ENCODE data around the gene PSMC3IP. TPM values are rescaled to one million over a fixed set of nuclear protein-coding genes. Genes with fewer than 3 reads are reported as not detected.

Gene PSMC3IP
- total and polyA plus RNA-seq, 10 donors: 1.9 to 5.6 (median 3.8) TPM

GRCh38 chr17:42603318-42603717 lies 25.8 kb upstream of the PSMC3IP start:
- DNase-seq: no peak
- H3K27ac ChIP-seq: no peak overlapping the region
- intact Hi-C loops (cut with DNase I; ENCODE audit: low total_unique reads): no loop called here
- H3K36me3 ChIP-seq: peaks cover 0 to 61% (median 2%) of the 10 kb centered on the region in 6 donors
- no peak overlapping the region for H3K4me3 ChIP-seq
- no peaks in the 10 kb centered on the region for H3K9me3 ChIP-seq
- no peaks in the 10 kb centered on the region for H3K27me3 ChIP-seq (replicated peaks in 1 of 7)
- peaks cover 30 to 97% (median 69%) of the 10 kb centered on the region in 6 donors for H3K4me1 ChIP-seq
- TF ChIP-seq POLR2AphosphoS5 (IDR thresholded peaks at IDR 0.05) (no peak), POLR2A (IDR thresholded peaks at IDR 0.05) (no peak)
- 83 to 90% (median 87%) methylated on average over 7 of the region's 7 CpGs for WGBS, 5 donors

GRCh38 chr17:42598905-42599304 lies 21.4 kb upstream of the PSMC3IP start:
- 34 to 52% (median 43%) methylated on average over 2 of the region's 2 CpGs for WGBS, 5 donors
- intact Hi-C loops (cut with DNase I; ENCODE audit: low total_unique reads): no loop called here
- H3K4me1 ChIP-seq: peaks cover 4 to 57% (median 26%) of the 10 kb centered on the region in 6 donors
- H3K27ac ChIP-seq: no peak overlapping the region
- H3K4me3 ChIP-seq: no peak overlapping the region
- H3K27me3 ChIP-seq (replicated peaks in 1 of 7): no peaks in the 10 kb centered on the region
- H3K36me3 ChIP-seq: peaks cover 0 to 85% (median 10%) of the 10 kb centered on the region in 6 donors
- no peak for TF ChIP-seq POLR2AphosphoS5 (IDR thresholded peaks at IDR 0.05)
- TF ChIP-seq, protein P1, sequence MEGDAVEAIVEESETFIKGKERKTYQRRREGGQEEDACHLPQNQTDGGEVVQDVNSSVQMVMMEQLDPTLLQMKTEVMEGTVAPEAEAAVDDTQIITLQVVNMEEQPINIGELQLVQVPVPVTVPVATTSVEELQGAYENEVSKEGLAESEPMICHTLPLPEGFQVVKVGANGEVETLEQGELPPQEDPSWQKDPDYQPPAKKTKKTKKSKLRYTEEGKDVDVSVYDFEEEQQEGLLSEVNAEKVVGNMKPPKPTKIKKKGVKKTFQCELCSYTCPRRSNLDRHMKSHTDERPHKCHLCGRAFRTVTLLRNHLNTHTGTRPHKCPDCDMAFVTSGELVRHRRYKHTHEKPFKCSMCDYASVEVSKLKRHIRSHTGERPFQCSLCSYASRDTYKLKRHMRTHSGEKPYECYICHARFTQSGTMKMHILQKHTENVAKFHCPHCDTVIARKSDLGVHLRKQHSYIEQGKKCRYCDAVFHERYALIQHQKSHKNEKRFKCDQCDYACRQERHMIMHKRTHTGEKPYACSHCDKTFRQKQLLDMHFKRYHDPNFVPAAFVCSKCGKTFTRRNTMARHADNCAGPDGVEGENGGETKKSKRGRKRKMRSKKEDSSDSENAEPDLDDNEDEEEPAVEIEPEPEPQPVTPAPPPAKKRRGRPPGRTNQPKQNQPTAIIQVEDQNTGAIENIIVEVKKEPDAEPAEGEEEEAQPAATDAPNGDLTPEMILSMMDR (IDR thresholded peaks at IDR 0.05 in 8 of 11, conservative IDR thresholded peaks at IDR 0.05 in 3 of 11): no peak
- no peak for TF ChIP-seq POLR2A (IDR thresholded peaks at IDR 0.05)
- DNase-seq: no peak
- H3K9me3 ChIP-seq: no peaks in the 10 kb centered on the region

DNA sequence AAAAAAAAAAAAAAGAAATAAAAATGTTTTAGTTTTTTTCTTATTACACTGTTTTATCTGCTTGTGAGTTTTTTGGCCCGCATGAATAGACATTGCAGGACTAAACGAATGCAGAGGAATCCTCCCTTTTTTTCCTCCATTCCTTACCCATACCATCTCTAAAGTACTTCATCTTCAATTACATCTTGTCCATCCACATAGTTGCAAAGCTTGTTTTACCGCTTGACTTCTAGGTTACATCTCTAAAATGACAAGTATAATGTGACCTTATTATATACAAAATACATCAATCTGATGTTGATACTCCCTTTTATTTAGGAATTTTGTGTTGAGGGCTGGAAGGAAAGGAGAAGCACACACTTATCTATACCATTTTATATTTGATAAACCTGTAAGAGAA lies 18.9 kb upstream of the PSMC3IP start:
- H3K4me1 ChIP-seq: peaks cover 0 to 33% (median 9%) of the 10 kb centered on the region in 6 donors

DNA sequence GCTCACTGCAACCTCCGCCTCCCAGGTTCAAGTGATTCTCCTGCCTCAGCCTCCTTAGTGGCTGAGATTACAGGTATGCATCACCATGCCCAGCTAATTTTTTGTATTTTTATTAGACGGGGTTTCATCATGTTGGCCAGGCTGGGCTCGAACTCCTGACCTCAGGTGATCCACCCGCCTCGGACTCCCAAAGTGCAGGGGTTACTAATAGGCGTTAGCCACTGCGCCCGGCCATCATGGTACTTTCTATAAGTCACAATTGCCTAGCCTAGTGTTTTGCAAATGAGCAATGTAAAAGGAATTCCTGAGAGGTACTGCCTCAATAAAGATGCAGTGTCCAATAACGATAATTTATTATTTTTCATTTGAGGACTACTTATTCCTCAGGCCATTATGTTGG lies 13.9 kb upstream of the PSMC3IP start:
- WGBS, 5 donors: 87 to 96% (median 94%) methylated on average over 9 of the region's 9 CpGs
- H3K36me3 ChIP-seq: peaks cover 0 to 100% (median 64%) of the 10 kb centered on the region in 6 donors

More for the DNA sequence above, 18.9 kb upstream of the PSMC3IP start:
- DNase-seq: no peak
- WGBS, 5 donors: 83 to 95% (median 86%) methylated on average over 3 of the region's 3 CpGs
- Histone ChIP-seq H3K27me3 (replicated peaks in 1 of 7) (no peaks in the 10 kb centered on the region), H3K27ac (no peak overlapping the region), H3K4me3 (no peak overlapping the region), H3K9me3 (no peaks in the 10 kb centered on the region), H3K36me3 (peaks cover 0 to 88% (median 20%) of the 10 kb centered on the region in 6 donors)
- TF ChIP-seq POLR2AphosphoS5 (IDR thresholded peaks at IDR 0.05) (no peak), POLR2A (IDR thresholded peaks at IDR 0.05) (no peak)
- TF ChIP-seq, protein P1 (IDR thresholded peaks at IDR 0.05 in 8 of 11, conservative IDR thresholded peaks at IDR 0.05 in 3 of 11): no peak
- intact Hi-C loops (cut with DNase I; ENCODE audit: low total_unique reads): no loop called here

More for the DNA sequence above, 13.9 kb upstream of the PSMC3IP start:
- Histone ChIP-seq H3K4me1 (peaks cover 0 to 22% (median 14%) of the 10 kb centered on the region in 6 donors), H3K4me3 (no peak overlapping the region), H3K27ac (peak overlapping the region in 1 of 8 donors; percentile 28), H3K27me3 (replicated peaks in 1 of 7) (no peaks in the 10 kb centered on the region), H3K9me3 (no peaks in the 10 kb centered on the region)
- intact Hi-C loops (cut with DNase I; ENCODE audit: low total_unique reads): no loop called here
- no peak for DNase-seq
- TF ChIP-seq POLR2A (IDR thresholded peaks at IDR 0.05): no peak
- TF ChIP-seq POLR2AphosphoS5 (IDR thresholded peaks at IDR 0.05): no peak
- TF ChIP-seq, protein P1 (IDR thresholded peaks at IDR 0.05 in 8 of 11, conservative IDR thresholded peaks at IDR 0.05 in 3 of 11): no peak
